ENCODE results near the gene ERC2. TPM values are rescaled to one million over a fixed set of nuclear protein-coding genes. Genes with fewer than 3 reads are reported as not detected.

The ERC2 gene
- total RNA-seq, 6 donors from 2014 or later: 0.67 to 14.7 (median 1.3) TPM

DNA sequence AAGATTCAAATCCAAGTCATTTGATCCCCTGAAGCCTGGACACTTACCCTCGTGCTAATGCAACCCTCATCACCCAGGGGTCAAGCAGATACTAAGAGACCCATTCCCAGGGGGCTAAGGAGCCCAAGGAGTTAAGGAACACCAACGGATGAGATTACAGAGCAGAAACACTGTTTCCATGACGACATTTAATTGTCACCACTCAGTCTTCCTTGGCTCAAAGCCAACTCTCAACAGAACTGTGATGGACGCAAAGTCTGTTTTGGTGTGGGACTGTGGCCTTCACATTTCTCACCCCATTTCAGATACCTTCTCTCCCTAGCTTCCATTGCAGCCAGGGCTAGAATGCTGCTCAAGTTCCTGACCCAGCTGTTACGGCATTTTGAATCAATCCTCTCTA lies 597.7 kb downstream of the ERC2 start:
- TF ChIP-seq POLR2AphosphoS5 (IDR thresholded peaks at IDR 0.05): no peak
- TF ChIP-seq, protein P1, sequence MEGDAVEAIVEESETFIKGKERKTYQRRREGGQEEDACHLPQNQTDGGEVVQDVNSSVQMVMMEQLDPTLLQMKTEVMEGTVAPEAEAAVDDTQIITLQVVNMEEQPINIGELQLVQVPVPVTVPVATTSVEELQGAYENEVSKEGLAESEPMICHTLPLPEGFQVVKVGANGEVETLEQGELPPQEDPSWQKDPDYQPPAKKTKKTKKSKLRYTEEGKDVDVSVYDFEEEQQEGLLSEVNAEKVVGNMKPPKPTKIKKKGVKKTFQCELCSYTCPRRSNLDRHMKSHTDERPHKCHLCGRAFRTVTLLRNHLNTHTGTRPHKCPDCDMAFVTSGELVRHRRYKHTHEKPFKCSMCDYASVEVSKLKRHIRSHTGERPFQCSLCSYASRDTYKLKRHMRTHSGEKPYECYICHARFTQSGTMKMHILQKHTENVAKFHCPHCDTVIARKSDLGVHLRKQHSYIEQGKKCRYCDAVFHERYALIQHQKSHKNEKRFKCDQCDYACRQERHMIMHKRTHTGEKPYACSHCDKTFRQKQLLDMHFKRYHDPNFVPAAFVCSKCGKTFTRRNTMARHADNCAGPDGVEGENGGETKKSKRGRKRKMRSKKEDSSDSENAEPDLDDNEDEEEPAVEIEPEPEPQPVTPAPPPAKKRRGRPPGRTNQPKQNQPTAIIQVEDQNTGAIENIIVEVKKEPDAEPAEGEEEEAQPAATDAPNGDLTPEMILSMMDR (IDR thresholded peaks at IDR 0.05): no peak
- TF ChIP-seq POLR2A (IDR thresholded peaks at IDR 0.05): no peak
- TF ChIP-seq EP300 (IDR thresholded peaks at IDR 0.05): no peak
- 68 to 69% methylated on average over 4 to 5 of the region's 5 CpGs for WGBS, 2 donors
- Histone ChIP-seq H3K4me3 (no peak overlapping the region), H3K27ac (no peak overlapping the region), H3K36me3 (no peaks in the 10 kb centered on the region), H3K4me1 (no peaks in the 10 kb centered on the region), H3K9me3 (no peaks in the 10 kb centered on the region), H3K27me3 (no peaks in the 10 kb centered on the region)
- DNase-seq (no peak), ATAC-seq (ENCODE audit: low FRiP score in 2 of 2) (no peak)

GRCh38 chr3:55868347-55868746 lies 599.9 kb downstream of the ERC2 start:
- TF ChIP-seq POLR2A (IDR thresholded peaks at IDR 0.05) (no peak), EP300 (IDR thresholded peaks at IDR 0.05) (no peak), POLR2AphosphoS5 (IDR thresholded peaks at IDR 0.05) (no peak)
- TF ChIP-seq, protein P1 (IDR thresholded peaks at IDR 0.05): no peak
- Histone ChIP-seq H3K27me3 (no peaks in the 10 kb centered on the region), H3K4me1 (no peaks in the 10 kb centered on the region), H3K4me3 (no peak overlapping the region), H3K27ac (no peak overlapping the region), H3K9me3 (no peaks in the 10 kb centered on the region), H3K36me3 (no peaks in the 10 kb centered on the region)
- ATAC-seq (ENCODE audit: low FRiP score in 2 of 2): no peak
- DNase-seq: no peak
- WGBS, 2 donors: 73 to 78% methylated on average over 3 to 4 of the region's 4 CpGs

GRCh38 chr3:55863028-55863427 lies 605.2 kb downstream of the ERC2 start:
- DNase-seq (no peak), ATAC-seq (ENCODE audit: low FRiP score in 2 of 2) (no peak)
- Histone ChIP-seq H3K4me3 (no peak overlapping the region), H3K27me3 (no peaks in the 10 kb centered on the region), H3K36me3 (no peaks in the 10 kb centered on the region), H3K9me3 (no peaks in the 10 kb centered on the region), H3K4me1 (no peaks in the 10 kb centered on the region), H3K27ac (no peak overlapping the region)
- WGBS, 2 donors: 76 to 82% methylated on average over 4 of the region's 4 CpGs
- TF ChIP-seq POLR2AphosphoS5 (IDR thresholded peaks at IDR 0.05) (no peak), EP300 (IDR thresholded peaks at IDR 0.05) (no peak), POLR2A (IDR thresholded peaks at IDR 0.05) (no peak)
- TF ChIP-seq, protein P1 (IDR thresholded peaks at IDR 0.05): no peak

DNA sequence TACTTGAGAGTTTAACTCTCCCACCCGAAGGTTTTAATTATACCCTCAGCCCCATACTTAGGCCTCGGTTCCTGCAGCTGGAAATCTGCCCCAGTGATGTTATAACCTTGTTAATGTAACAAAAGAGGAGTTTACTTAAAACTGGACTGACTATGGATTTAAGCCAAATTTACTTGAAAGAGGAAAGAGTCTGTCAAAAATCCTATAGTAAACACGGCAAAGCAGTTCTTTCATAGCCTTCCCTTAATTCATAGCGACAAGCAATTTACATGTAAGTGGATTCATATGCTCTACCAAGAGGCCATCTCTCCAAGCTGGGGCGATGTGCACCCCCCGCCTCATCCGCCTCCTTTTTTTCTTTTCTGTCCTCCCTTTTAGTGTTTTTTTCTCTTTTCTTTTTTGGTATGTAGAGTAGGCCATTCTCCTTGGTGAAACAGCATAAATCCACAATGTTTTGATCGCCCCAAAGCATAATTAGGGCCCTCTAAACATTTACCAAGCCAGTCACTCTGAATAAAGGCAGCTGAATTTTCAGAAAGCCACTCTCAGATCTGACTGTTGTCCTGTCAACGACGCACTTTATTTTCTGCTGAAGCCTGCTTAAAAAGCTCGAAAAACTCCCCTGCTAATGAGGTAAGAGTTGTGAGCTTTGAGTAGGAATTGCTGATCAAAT lies 608.1 kb downstream of the ERC2 start:
- H3K36me3 ChIP-seq: no peaks in the 10 kb centered on the region
- H3K4me1 ChIP-seq: no peaks in the 10 kb centered on the region
- DNase-seq: no peak
- H3K9me3 ChIP-seq: no peaks in the 10 kb centered on the region
- H3K4me3 ChIP-seq: no peak overlapping the region
- no peak overlapping the region for H3K27ac ChIP-seq
- no peaks in the 10 kb centered on the region for H3K27me3 ChIP-seq
- TF ChIP-seq, protein P1 (IDR thresholded peaks at IDR 0.05): no peak
- no peak for TF ChIP-seq POLR2AphosphoS5 (IDR thresholded peaks at IDR 0.05)
- no peak for TF ChIP-seq POLR2A (IDR thresholded peaks at IDR 0.05)
- TF ChIP-seq EP300 (IDR thresholded peaks at IDR 0.05): no peak
- 63 to 66% methylated on average over 11 of the region's 11 CpGs for WGBS, 2 donors
- ATAC-seq (ENCODE audit: low FRiP score in 2 of 2): no peak

DNA sequence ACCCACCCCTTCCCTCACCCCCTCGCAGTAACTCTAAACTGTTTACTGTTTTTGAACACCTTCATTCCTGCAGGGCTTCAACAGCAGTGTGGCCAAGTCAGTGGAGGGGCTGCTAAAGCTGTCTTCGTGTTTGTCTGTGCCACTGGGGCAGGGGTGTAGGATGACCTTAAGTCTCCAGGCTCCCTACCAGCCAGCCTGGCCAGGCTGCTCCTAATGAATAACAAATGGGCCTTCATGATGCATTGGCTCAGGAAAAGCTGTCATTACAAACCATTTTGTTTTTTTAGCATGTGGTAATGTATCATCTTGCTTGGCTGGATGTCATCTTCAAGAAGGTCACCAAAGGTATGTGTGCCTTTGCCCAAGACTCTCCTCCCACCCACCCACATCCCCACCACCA lies 609.0 kb downstream of the ERC2 start:
- no peak for TF ChIP-seq POLR2A (IDR thresholded peaks at IDR 0.05)
- no peak for TF ChIP-seq POLR2AphosphoS5 (IDR thresholded peaks at IDR 0.05)
- TF ChIP-seq, protein P1 (IDR thresholded peaks at IDR 0.05): no peak
- TF ChIP-seq EP300 (IDR thresholded peaks at IDR 0.05): no peak
- no peaks in the 10 kb centered on the region for H3K36me3 ChIP-seq
- H3K9me3 ChIP-seq: no peaks in the 10 kb centered on the region
- WGBS, 2 donors: 79 to 81% methylated on average over 2 of the region's 2 CpGs
- ATAC-seq (ENCODE audit: low FRiP score in 2 of 2): no peak
- no peaks in the 10 kb centered on the region for H3K27me3 ChIP-seq
- no peak overlapping the region for H3K4me3 ChIP-seq
- no peak for DNase-seq
- H3K4me1 ChIP-seq: no peaks in the 10 kb centered on the region
- H3K27ac ChIP-seq: no peak overlapping the region

Data from upper lobe of left lung (tissue), 6 donors.